ENCODE results near the gene NFIA. TPM values are rescaled to one million over a fixed set of nuclear protein-coding genes. Genes with fewer than 3 reads are reported as not detected.

Gene NFIA
- total and polyA plus RNA-seq, 9 of the 15 experiments (the other 6 are each of a cell fraction or from before 2014, with no cell fraction given) = 5.3 to 24.9 (median 9.8) TPM

- no peaks in the 10 kb centered on the region for H3K9me1 ChIP-seq (ENCODE audit: control insufficient read depth, insufficient read depth, low read length)
- no peak overlapping the region for H3K9ac ChIP-seq (ENCODE audit: insufficient read depth in 1 of 2, low read depth in 2 of 2, low read length in 2 of 2)
- ChIA-PET CTCF (ENCODE audit: low intra/inter-chr PET ratio) (no interaction called here), POLR2A (no interaction called here)
- FAIRE-seq (peak; percentile 70), DNase-seq (ENCODE audit: extremely low read depth in 1 of 4, low spot score in 3 of 4) (peak in 2 of 4 experiments; percentile 11 to 23), ATAC-seq (peak; percentile 64; the same call in 2 of the 3 replicates)
- H2AFZ ChIP-seq (ENCODE audit: low read depth, low read length) = no peak overlapping the region
- H3K4me3 ChIP-seq = no peak overlapping the region
- in situ Hi-C loops (cut with MboI) = no loop called here
- no peak overlapping the region for H3K27ac ChIP-seq (ENCODE audit: extremely low read depth, low read depth, low read length)
- H3K36me3 ChIP-seq (ENCODE audit: control insufficient read depth, insufficient read depth, low read length) = no peaks in the 10 kb centered on the region
- H3K4me2 ChIP-seq (ENCODE audit: insufficient read depth, low read length) = no peak overlapping the region
- BruUV-seq (replicated peaks) = no TSS peak
- H3K9me3 ChIP-seq (replicated peaks; ENCODE audit: control insufficient read depth, insufficient read depth, low read depth, low read length) = no peaks in the 10 kb centered on the region
- intact Hi-C loops (cut with micrococcal nuclease) = no loop called here
- no peaks in the 10 kb centered on the region for H3K79me2 ChIP-seq (ENCODE audit: control insufficient read depth, insufficient read depth, low read length)
- WGBS (ENCODE audit: insufficient coverage, low coverage, missing lambda C conversion rate) = 14% methylated on average over 7 of the region's 7 CpGs
- peaks cover 0 to 5% of the 10 kb centered on the region in 2 experiments; a peak in 3 of 5 replicates for H3K4me1 ChIP-seq (replicated peaks in 1 of 2; ENCODE audit: control insufficient read depth in 2 of 2, insufficient read depth in 2 of 2, low read length in 2 of 2)
- no peaks in the 10 kb centered on the region for H4K20me1 ChIP-seq (replicated peaks; ENCODE audit: control insufficient read depth, insufficient read depth, low read length)
- H3K27me3 ChIP-seq (ENCODE audit: control insufficient read depth in 2 of 2, insufficient read depth in 2 of 2, low read length in 2 of 2) = no peaks in the 10 kb centered on the region
- TF ChIP-seq ARID1B (IDR thresholded peaks at IDR 0.05) (peak; percentile 42; the same call in 1 of the 2 replicates), BMI1 (IDR thresholded peaks at IDR 0.05; ENCODE audit: low read length) (no peak), KLF10 (CRISPR knock-in tag; IDR thresholded peaks at IDR 0.05) (no peak), ETV1 (tag; conservative IDR thresholded peaks at IDR 0.05; ENCODE audit: low read depth) (no peak), ZNF584 (CRISPR knock-in tag; IDR thresholded peaks at IDR 0.05; ENCODE audit: low read depth) (no peak), ZBTB43 (CRISPR knock-in tag; IDR thresholded peaks at IDR 0.05) (no peak), TFE3 (CRISPR knock-in tag; IDR thresholded peaks at IDR 0.05) (no peak), CAMTA2 (CRISPR knock-in tag; conservative IDR thresholded peaks at IDR 0.05) (no peak), SREBF2 (CRISPR knock-in tag; IDR thresholded peaks at IDR 0.05) (no peak), ZNF146 (CRISPR knock-in tag; IDR thresholded peaks at IDR 0.05; ENCODE audit: unreplicated experiment) (no peak), MEIS2 (IDR thresholded peaks at IDR 0.05; ENCODE audit: partially characterized antibody) (peak; percentile 65)
Measured at GRCh38 chr1:61377242-61377958, 295.0 kb downstream of the NFIA start.
